Measurements from ENCODE around the gene DHX34. TPM values are rescaled to one million over a fixed set of nuclear protein-coding genes. Genes with fewer than 3 reads are reported as not detected.

The DHX34 gene
- total RNA-seq, 1 donor from 2014 or later, result 20.0 TPM

DNA sequence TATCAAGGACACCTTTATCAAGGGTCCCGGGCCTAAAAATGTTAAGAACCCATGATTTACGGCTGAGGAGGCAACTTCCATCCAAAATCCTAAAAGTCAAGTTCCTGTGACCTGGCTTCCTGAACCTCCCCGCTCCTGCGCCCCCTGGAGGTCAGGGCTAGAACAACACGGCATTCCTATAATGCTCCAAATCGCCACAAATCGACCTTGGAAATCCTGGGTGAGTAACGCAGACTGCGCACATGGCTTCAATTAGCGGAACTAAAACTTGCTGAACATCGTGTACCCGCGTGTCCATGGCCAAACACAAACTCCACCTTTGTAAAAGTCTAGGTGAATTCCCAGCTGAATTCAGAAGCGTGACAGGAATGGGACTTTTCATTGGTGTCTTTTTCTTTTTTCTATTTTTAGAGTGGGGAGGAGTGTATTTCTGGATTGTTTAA is 43.8 kb upstream of the DHX34 start:
- peaks cover 13% of the 10 kb centered on the region for H3K27me3 Mint-ChIP-seq
- intact Hi-C loops (cut with micrococcal nuclease), result loop anchor here (2.0 kb wide), 1 partner anchor 17 kb away; no protein-coding TSS in a partner anchor
- peaks cover 24% of the 10 kb centered on the region for H3K4me1 Mint-ChIP-seq
- DNase-seq (peak; percentile 42), ATAC-seq (ENCODE audit: low read depth) (no peak)
- H3K27ac Mint-ChIP-seq, result peak overlapping the region; percentile 1
- TF ChIP-seq, protein P1, sequence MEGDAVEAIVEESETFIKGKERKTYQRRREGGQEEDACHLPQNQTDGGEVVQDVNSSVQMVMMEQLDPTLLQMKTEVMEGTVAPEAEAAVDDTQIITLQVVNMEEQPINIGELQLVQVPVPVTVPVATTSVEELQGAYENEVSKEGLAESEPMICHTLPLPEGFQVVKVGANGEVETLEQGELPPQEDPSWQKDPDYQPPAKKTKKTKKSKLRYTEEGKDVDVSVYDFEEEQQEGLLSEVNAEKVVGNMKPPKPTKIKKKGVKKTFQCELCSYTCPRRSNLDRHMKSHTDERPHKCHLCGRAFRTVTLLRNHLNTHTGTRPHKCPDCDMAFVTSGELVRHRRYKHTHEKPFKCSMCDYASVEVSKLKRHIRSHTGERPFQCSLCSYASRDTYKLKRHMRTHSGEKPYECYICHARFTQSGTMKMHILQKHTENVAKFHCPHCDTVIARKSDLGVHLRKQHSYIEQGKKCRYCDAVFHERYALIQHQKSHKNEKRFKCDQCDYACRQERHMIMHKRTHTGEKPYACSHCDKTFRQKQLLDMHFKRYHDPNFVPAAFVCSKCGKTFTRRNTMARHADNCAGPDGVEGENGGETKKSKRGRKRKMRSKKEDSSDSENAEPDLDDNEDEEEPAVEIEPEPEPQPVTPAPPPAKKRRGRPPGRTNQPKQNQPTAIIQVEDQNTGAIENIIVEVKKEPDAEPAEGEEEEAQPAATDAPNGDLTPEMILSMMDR (IDR thresholded peaks at IDR 0.05), result peak; percentile 61
- POLR2A ChIA-PET, result interaction anchor here (0.7 kb wide), 2 partner anchors 9 to 102 kb away, joined by 5 to 7 read pairs; no protein-coding TSS in a partner anchor
- CTCF ChIA-PET, result interaction anchor here (1.0 to 1.5 kb wide), 3 partner anchors 13 to 86 kb away, joined by 3 to 6 read pairs (median 4); no protein-coding TSS in a partner anchor
- no peaks in the 10 kb centered on the region for H3K9me3 Mint-ChIP-seq
- H3K4me3 Mint-ChIP-seq, result peak overlapping the region; percentile 35
- H3K36me3 Mint-ChIP-seq (ENCODE audit: low read depth), result no peaks in the 10 kb centered on the region

DNA sequence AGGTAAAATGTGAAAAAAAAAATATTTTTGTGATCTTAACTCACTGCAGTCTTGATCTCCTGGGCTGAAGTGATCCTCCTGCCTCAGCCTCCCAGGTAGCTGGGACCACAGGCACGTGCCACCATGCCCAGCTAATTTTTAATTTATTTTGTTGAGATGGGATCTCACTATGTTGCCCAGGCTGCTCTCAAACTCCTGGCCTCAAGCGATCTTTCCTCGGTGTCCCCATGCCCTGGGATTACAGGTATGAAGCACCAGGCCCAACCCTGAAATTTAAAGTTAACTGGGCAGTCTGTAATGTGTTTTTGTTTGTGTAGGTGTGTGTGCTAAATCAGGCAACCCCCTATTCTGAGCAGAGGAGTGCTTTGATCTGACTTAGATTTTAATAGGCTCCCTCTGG is 42.8 kb upstream of the DHX34 start:
- intact Hi-C loops (cut with micrococcal nuclease), result no loop called here
- Mint-ChIP-seq H3K4me3 (no peak overlapping the region), H3K27ac (no peak overlapping the region), H3K9me3 (no peaks in the 10 kb centered on the region), H3K36me3 (ENCODE audit: low read depth) (no peaks in the 10 kb centered on the region), H3K27me3 (peaks cover 16% of the 10 kb centered on the region), H3K4me1 (peaks cover 20% of the 10 kb centered on the region)
- DNase-seq, result no peak
- ChIA-PET POLR2A (no interaction called here), CTCF (interaction anchor here (1.2 to 1.5 kb wide), 2 partner anchors 22 to 85 kb away, joined by 4 to 6 read pairs; no protein-coding TSS in a partner anchor)
- no peak for ATAC-seq (ENCODE audit: low read depth)
- TF ChIP-seq, protein P1 (IDR thresholded peaks at IDR 0.05), result no peak

DNA sequence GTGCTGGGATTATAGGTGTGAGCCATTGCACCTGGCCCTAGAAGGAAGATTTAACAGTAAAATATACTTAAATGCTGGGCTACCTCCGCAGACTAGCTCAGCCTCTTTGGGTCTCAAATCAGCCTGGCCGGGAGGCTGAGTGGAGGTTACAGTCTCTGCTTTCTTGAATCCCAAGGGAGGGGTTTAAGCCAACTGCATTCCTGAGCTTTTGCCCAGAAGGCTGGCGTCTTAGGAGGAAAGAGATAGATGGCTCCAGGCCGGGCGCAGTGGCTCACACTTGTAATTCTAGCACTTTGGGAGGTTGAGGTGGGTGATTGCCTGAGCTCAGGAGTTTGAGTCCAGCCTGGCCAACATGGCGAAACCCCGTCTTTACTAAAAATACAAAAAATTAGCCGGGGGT is 40.1 kb upstream of the DHX34 start:
- ATAC-seq (ENCODE audit: low read depth), result no peak

DNA sequence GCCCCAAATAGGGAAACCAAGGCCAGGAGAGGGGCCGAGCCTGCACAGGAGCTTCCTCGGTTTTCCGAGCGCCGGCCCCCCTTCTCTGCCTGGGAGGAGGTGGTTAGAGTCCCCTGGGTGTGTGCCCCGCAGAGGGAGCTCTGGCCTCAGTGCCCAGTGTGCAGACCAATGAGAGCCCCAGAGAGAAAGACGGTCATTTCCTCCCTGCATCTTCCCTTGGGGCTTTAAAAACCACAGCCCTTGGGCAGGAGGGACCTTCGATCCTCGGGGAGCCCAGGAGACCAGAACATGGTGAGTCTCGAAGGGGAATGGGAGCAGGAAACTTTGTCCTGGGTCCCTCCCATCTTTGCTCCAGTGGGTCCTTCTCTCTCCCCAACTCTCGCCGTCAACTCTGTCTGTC is 39.5 kb upstream of the DHX34 start, which contains the start of gene C5AR1:
Gene C5AR1 (plus strand): TSS at position 254 of the 400 bp plus-strand sequence. CDS start 35 bp downstream, at position 289.
- Mint-ChIP-seq H3K27ac (no peak within 1 kb of the TSS), H3K4me3 (no peak within 1 kb of the TSS)

More for the DNA sequence above, 40.1 kb upstream of the DHX34 start:
- no peak for DNase-seq
- TF ChIP-seq, protein P1 (IDR thresholded peaks at IDR 0.05), result no peak
- H3K4me1 Mint-ChIP-seq, result peaks cover 6% of the 10 kb centered on the region
- H3K27me3 Mint-ChIP-seq, result peaks cover 16% of the 10 kb centered on the region
- no peaks in the 10 kb centered on the region for H3K9me3 Mint-ChIP-seq
- ChIA-PET CTCF (interaction anchor here (0.7 to 2.0 kb wide), 3 partner anchors 24 to 52 kb away, joined by 3 to 8 read pairs (median 3); partner anchors contain the start of gene DHX34), POLR2A (interaction anchor here (0.6 kb wide), 1 partner anchor 65 kb away, joined by 3 read pairs; no protein-coding TSS in a partner anchor)
- H3K27ac Mint-ChIP-seq, result no peak overlapping the region
- H3K36me3 Mint-ChIP-seq (ENCODE audit: low read depth), result no peaks in the 10 kb centered on the region
- H3K4me3 Mint-ChIP-seq, result no peak overlapping the region
- intact Hi-C loops (cut with micrococcal nuclease), result no loop called here

DNA sequence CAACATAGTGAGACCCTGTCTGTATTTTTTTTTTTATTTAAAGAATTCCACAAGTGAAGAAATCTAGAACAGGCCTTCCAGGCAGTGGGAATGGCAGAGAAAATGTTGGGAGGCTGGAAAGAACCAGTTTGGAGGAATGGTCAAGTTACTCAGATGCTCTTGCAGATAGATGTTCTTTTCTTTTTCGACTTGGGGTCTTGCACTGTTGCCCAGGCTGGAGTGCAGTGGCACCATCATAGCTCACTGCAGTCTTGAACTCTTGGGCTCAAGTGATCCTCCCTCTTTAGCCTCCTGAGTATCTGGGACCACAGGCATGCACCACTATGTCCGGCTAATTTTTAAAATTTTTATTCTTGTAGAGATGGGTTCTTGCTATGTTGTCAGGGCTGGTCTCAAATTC is 38.8 kb upstream of the DHX34 start:
- H3K27ac Mint-ChIP-seq, result no peak overlapping the region
- no peak for ATAC-seq (ENCODE audit: low read depth)
- no peaks in the 10 kb centered on the region for H3K9me3 Mint-ChIP-seq
- no peaks in the 10 kb centered on the region for H3K36me3 Mint-ChIP-seq (ENCODE audit: low read depth)
- ChIA-PET CTCF (no interaction called here), POLR2A (no interaction called here)
- DNase-seq, result no peak
- peaks cover 18% of the 10 kb centered on the region for H3K27me3 Mint-ChIP-seq
- intact Hi-C loops (cut with micrococcal nuclease), result no loop called here
- peaks cover 2% of the 10 kb centered on the region for H3K4me1 Mint-ChIP-seq
- TF ChIP-seq, protein P1 (IDR thresholded peaks at IDR 0.05), result no peak
- no peak overlapping the region for H3K4me3 Mint-ChIP-seq

More for the DNA sequence above, 39.5 kb upstream of the DHX34 start, which contains the start of gene C5AR1:
- DNase-seq, result no peak
- POLR2A ChIA-PET, result interaction anchor here (0.6 kb wide), 1 partner anchor 64 kb away, joined by 3 read pairs; no protein-coding TSS in a partner anchor
- ATAC-seq (ENCODE audit: low read depth), result no peak
- CTCF ChIA-PET, result interaction anchor here (1.1 to 2.0 kb wide), 2 partner anchors 25 to 39 kb away, joined by 3 to 8 read pairs; partner anchors contain the start of gene DHX34
- Mint-ChIP-seq H3K9me3 (no peaks in the 10 kb centered on the region), H3K4me1 (peaks cover 6% of the 10 kb centered on the region), H3K27me3 (peaks cover 16% of the 10 kb centered on the region), H3K36me3 (ENCODE audit: low read depth) (no peaks in the 10 kb centered on the region)
- intact Hi-C loops (cut with micrococcal nuclease), result no loop called here
- TF ChIP-seq, protein P1 (IDR thresholded peaks at IDR 0.05), result no peak
